H9 (cell line): Measurements from ENCODE around the gene EPHB6. TPM values are rescaled to one million over a fixed set of nuclear protein-coding genes. Genes with fewer than 3 reads are reported as not detected.
A peak's percentile ranks its signal among the peaks of the same experiment; 100 is the strongest.

Experiments
- DNase-seq: peaks from one replicate; pipeline ENCODE4 v3.0.0-alpha.2; 2017
- H2AFZ ChIP-seq: one replicate; pipeline ENCODE4 v1.6.1; 2013; ENCODE audit warnings: mild to moderate bottlenecking, low read length, control low read depth, moderate library complexity
- H2AK5ac ChIP-seq: 2 replicates; pipeline ENCODE4 v1.6.1; 2013; ENCODE audit warnings: low read length, control low read depth, mixed read lengths; ENCODE audit not compliant: insufficient read length
- H2BK120ac ChIP-seq: one replicate; pipeline ENCODE4 v1.6.1; 2013; ENCODE audit warnings: low read depth, mild to moderate bottlenecking, low read length, control low read depth, inconsistent platforms; ENCODE audit not compliant: poor library complexity, severe bottlenecking
- H2BK12ac ChIP-seq: 2 replicates; pipeline ENCODE4 v1.6.1; 2013; ENCODE audit warnings: low read length, control low read depth, mixed read lengths, low read depth; ENCODE audit not compliant: insufficient read length
- H2BK15ac ChIP-seq: 2 replicates; pipeline ENCODE4 v1.6.1; 2013; ENCODE audit warnings: low read depth, low read length, control low read depth
- H2BK20ac ChIP-seq: one replicate; pipeline ENCODE4 v1.6.1; 2013; ENCODE audit warnings: low read depth, mild to moderate bottlenecking, low read length, control low read depth, inconsistent platforms; ENCODE audit not compliant: poor library complexity, severe bottlenecking
- H2BK5ac ChIP-seq: 2 replicates; pipeline ENCODE4 v1.6.1; 2013; ENCODE audit warnings: low read length, control low read depth, mixed read lengths; ENCODE audit not compliant: insufficient read length
- H3K14ac ChIP-seq: 2 replicates; pipeline ENCODE4 v1.6.1; 2013; ENCODE audit warnings: low read length, control low read depth; ENCODE audit not compliant: insufficient read depth
- H3K18ac ChIP-seq: 2 replicates; pipeline ENCODE4 v1.6.1; 2013; ENCODE audit warnings: low read depth, mild to moderate bottlenecking, mixed read lengths, low read length, control low read depth; ENCODE audit not compliant: insufficient read length
- H3K23ac ChIP-seq: 2 replicates; pipeline ENCODE4 v1.6.1; 2013; ENCODE audit warnings: low read length, control low read depth, mixed read lengths, low read depth; ENCODE audit not compliant: insufficient read length
- H3K23me2 ChIP-seq: 2 replicates; pipeline ENCODE4 v1.6.1; 2013; ENCODE audit warnings: low read depth, mild to moderate bottlenecking, mixed read lengths, low read length, control low read depth; ENCODE audit not compliant: insufficient read length, poor library complexity, severe bottlenecking
- H3K27ac ChIP-seq: 2 replicates; pipeline ENCODE4 v1.5.1; 2013; ENCODE audit warnings: low read length, control low read depth, mixed read lengths, low read depth; ENCODE audit not compliant: insufficient read length
- H3K27me3 ChIP-seq: 2 replicates; pipeline ENCODE4 v1.6.1; 2013; ENCODE audit warnings: low read length, control low read depth, inconsistent platforms; ENCODE audit not compliant: insufficient read depth
- H3K4ac ChIP-seq: 2 replicates; pipeline ENCODE4 v1.6.1; 2013; ENCODE audit warnings: low read depth, mild to moderate bottlenecking, control low read depth, inconsistent platforms, low read length, moderate library complexity
- H3K4me1 ChIP-seq: 2 replicates; pipeline ENCODE4 v1.6.1; 2013; ENCODE audit warnings: low read length, control low read depth, inconsistent platforms; ENCODE audit not compliant: insufficient read depth
- H3K4me2 ChIP-seq: 2 replicates; pipeline ENCODE4 v1.6.1; 2013; ENCODE audit warnings: low read length, control low read depth, mixed read lengths; ENCODE audit not compliant: insufficient read length, insufficient read depth
- H3K56ac ChIP-seq: 2 replicates; pipeline ENCODE4 v1.6.1; 2013; ENCODE audit warnings: low read depth, mild to moderate bottlenecking, mixed read lengths, low read length, control low read depth; ENCODE audit not compliant: insufficient read length
- H3K79me1 ChIP-seq: 2 replicates; pipeline ENCODE4 v1.6.1; 2013; ENCODE audit warnings: low read depth, mild to moderate bottlenecking, moderate library complexity, low read length, control low read depth, inconsistent platforms; ENCODE audit not compliant: insufficient read depth, poor library complexity, severe bottlenecking
- H3K79me2 ChIP-seq: 2 replicates; pipeline ENCODE4 v1.6.1; 2013; ENCODE audit warnings: low read length, control low read depth, inconsistent platforms; ENCODE audit not compliant: insufficient read depth
- H3K9ac ChIP-seq: 2 replicates; pipeline ENCODE4 v1.6.1; 2013; ENCODE audit warnings: low read length, control low read depth, mixed read lengths; ENCODE audit not compliant: insufficient read length; ENCODE audit errors: extremely low read depth
- H3K9me3 ChIP-seq: one replicate; pipeline ENCODE4 v1.6.1; 2013; ENCODE audit warnings: low read depth, low read length, inconsistent platforms; ENCODE audit not compliant: control insufficient read depth
- H3T11ph ChIP-seq: one replicate; pipeline ENCODE4 v1.6.1; 2013; ENCODE audit warnings: mild to moderate bottlenecking, low read length, control low read depth, inconsistent platforms
- H4K20me1 ChIP-seq: one replicate; pipeline ENCODE4 v1.6.1; 2013; ENCODE audit not compliant: control insufficient read depth, insufficient read length, insufficient read depth
- H4K5ac ChIP-seq: 2 replicates; pipeline ENCODE4 v1.6.1; 2013; ENCODE audit warnings: low read depth, mild to moderate bottlenecking, mixed read lengths, low read length, control low read depth; ENCODE audit not compliant: insufficient read length
- H4K8ac ChIP-seq: replicated peaks from 2 replicates; pipeline ENCODE4 v1.6.1; 2013; ENCODE audit warnings: low read length, control low read depth, mixed read lengths, low read depth; ENCODE audit not compliant: insufficient read length
- H4K91ac ChIP-seq: 2 replicates; pipeline ENCODE4 v1.6.1; 2013; ENCODE audit warnings: low read depth, mild to moderate bottlenecking, moderate library complexity, mixed read lengths, low read length, control low read depth; ENCODE audit not compliant: insufficient read length
- H3K27ac Mint-ChIP-seq, 3 experiments: 2 replicates in 2 of 3; 3 replicates in 1 of 3; pipeline ENCODE4 v1.8.0; 2020 to 2021; ENCODE audit warnings: mixed read lengths in 3 of 3, mild to moderate bottlenecking in 1 of 3, moderate library complexity in 1 of 3
- H3K27me3 Mint-ChIP-seq: 2 replicates; pipeline ENCODE4 v1.8.0; 2021; ENCODE audit warnings: low read depth, mild to moderate bottlenecking, moderate library complexity, mixed read lengths
- H3K36me3 Mint-ChIP-seq, 3 experiments: 2 replicates in 2 of 3; 3 replicates in 1 of 3; pipeline ENCODE4 v1.8.0; 2020 to 2021; ENCODE audit warnings: low read depth in 3 of 3, mixed read lengths in 3 of 3; ENCODE audit not compliant: insufficient read depth in 1 of 3
- H3K4me1 Mint-ChIP-seq, 2 experiments: 2 replicates each; pipeline ENCODE4 v1.8.0; 2020; ENCODE audit warnings: mixed read lengths in 2 of 2
- H3K4me3 Mint-ChIP-seq, 2 experiments: 2 replicates in 1 of 2; 3 replicates in 1 of 2; pipeline ENCODE4 v1.8.0; 2020 to 2021; ENCODE audit warnings: mild to moderate bottlenecking in 2 of 2, mixed read lengths in 2 of 2, moderate library complexity in 1 of 2
- H3K9me3 Mint-ChIP-seq, 2 experiments: 2 replicates in 1 of 2; 3 replicates in 1 of 2; pipeline ENCODE4 v1.8.0; 2020; ENCODE audit warnings: mild to moderate bottlenecking in 2 of 2, mixed read lengths in 2 of 2, moderate library complexity in 1 of 2
- WGBS: extraction: QIAGEN DNeasy Blood & Tissue Kit; methylation state at CpG from one replicate; pipeline ENCODE4 v1.1.7; 2013; ENCODE audit warnings: missing lambda C conversion rate, low lambda C conversion rate, mixed read lengths; ENCODE audit not compliant: insufficient read length; ENCODE audit errors: extremely low coverage; 5-methylcytosine and 5-hydroxymethylcytosine counted together
- total RNA-seq: library from RNA; stranded (reverse); gene quantifications from 2 replicates; pipeline ENCODE4 v1.2.1, GENCODE V29; 2021
- TF ChIP-seq, protein P1 (sequence below): fragments of 200-600 bp; sonication (generic); conservative IDR thresholded peaks from 3 replicates; pipeline ENCODE4 v1.8.0; 2021; ENCODE audit warnings: antibody characterized with exemption, mild to moderate bottlenecking

The EPHB6 gene
- total RNA-seq, 1 experiment from 2014 or later: 9.7 TPM

DNA sequence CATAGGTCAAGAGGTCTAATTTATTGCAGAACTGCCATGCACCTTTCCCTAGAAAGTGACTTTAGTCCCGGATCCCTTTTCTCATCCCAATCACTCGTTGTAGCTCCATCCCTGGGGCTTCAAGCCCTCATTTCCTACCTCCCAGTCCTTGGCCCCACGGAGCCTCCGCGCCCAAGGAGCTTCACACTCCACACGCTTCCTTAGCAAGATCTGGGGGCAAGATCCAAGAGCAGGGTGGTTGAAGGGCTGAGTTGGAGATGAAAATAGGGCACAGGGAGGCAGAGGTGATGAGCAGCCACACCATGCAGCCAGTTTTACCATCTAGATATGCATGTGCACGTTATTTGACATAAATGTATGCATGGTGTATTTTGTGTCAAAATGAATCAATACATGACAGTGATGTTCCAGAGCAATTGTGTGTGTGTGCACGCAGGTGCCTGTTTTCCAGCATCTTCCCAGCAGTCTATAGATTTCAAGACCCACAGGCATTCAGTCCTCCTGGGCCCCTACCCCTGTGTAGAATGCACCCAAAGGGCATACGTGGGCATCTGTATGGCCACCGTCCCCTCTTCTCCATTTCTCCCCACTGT is 36.7 kb downstream of the EPHB6 start:
- Histone ChIP-seq H3K18ac (no peak overlapping the region), H3K14ac (no peak overlapping the region), H3K4me2 (no peak overlapping the region), H3K56ac (no peak overlapping the region), H4K91ac (no peak overlapping the region), H2BK12ac (no peak overlapping the region), H3K9ac (no peak overlapping the region), H3K79me2 (no peaks in the 10 kb centered on the region; the same call in 1 of the 2 replicates), H3K23me2 (peaks cover 3% of the 10 kb centered on the region), H2AK5ac (no peak overlapping the region), H3K27ac (no peak overlapping the region), H3T11ph (no peak overlapping the region), H2BK20ac (no peak overlapping the region), H4K5ac (no peak overlapping the region), H3K9me3 (no peaks in the 10 kb centered on the region), H3K4me1 (no peaks in the 10 kb centered on the region), H4K8ac (no peak overlapping the region), H3K27me3 (no peaks in the 10 kb centered on the region), H2BK15ac (no peak overlapping the region), H3K23ac (no peak overlapping the region), H2BK120ac (no peak overlapping the region), H4K20me1 (peaks cover 2% of the 10 kb centered on the region), H3K4ac (no peak overlapping the region), H3K79me1 (no peaks in the 10 kb centered on the region), H2BK5ac (no peak overlapping the region), H2AFZ (no peak overlapping the region)
- Mint-ChIP-seq H3K27me3 (peaks cover 6% of the 10 kb centered on the region), H3K4me3 (no peak overlapping the region), H3K27ac (no peak overlapping the region), H3K36me3 (peaks cover 0 to 2% (median 0%) of the 10 kb centered on the region in 3 experiments; a peak in 2 of 7 replicates), H3K9me3 (peaks cover 3 to 8% of the 10 kb centered on the region in 2 experiments; a peak in 3 of 5 replicates), H3K4me1 (peaks cover 0 to 4% of the 10 kb centered on the region in 2 experiments; a peak in 2 of 4 replicates)
- DNase-seq: peak; percentile 12
- WGBS: no CpG with 5 or more reads among the region's 10 CpGs
- TF ChIP-seq, protein P1, sequence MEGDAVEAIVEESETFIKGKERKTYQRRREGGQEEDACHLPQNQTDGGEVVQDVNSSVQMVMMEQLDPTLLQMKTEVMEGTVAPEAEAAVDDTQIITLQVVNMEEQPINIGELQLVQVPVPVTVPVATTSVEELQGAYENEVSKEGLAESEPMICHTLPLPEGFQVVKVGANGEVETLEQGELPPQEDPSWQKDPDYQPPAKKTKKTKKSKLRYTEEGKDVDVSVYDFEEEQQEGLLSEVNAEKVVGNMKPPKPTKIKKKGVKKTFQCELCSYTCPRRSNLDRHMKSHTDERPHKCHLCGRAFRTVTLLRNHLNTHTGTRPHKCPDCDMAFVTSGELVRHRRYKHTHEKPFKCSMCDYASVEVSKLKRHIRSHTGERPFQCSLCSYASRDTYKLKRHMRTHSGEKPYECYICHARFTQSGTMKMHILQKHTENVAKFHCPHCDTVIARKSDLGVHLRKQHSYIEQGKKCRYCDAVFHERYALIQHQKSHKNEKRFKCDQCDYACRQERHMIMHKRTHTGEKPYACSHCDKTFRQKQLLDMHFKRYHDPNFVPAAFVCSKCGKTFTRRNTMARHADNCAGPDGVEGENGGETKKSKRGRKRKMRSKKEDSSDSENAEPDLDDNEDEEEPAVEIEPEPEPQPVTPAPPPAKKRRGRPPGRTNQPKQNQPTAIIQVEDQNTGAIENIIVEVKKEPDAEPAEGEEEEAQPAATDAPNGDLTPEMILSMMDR: no peak
